ENCODE data around the gene SASH3.

Gene SASH3

GRCh38 chrX:129787336-129788055, 7.7 kb downstream of the SASH3 start:
- DNase-seq (ENCODE audit: low spot score): no peak
- TF ChIP-seq CTCF (IDR thresholded peaks at IDR 0.05; ENCODE audit: borderline replicate concordance, control extremely low read depth, extremely low read depth, insufficient read depth, missing control alignments): no peak
- in situ Hi-C loops (cut with MboI; ENCODE audit: low sequenced_read_pairs, unreplicated experiment): no loop called here

- no peak for TF ChIP-seq CTCF (IDR thresholded peaks at IDR 0.05; ENCODE audit: borderline replicate concordance, control extremely low read depth, extremely low read depth, insufficient read depth, missing control alignments)
- DNase-seq (ENCODE audit: low spot score): no peak
- in situ Hi-C loops (cut with MboI; ENCODE audit: low sequenced_read_pairs, unreplicated experiment): no loop called here
Measured at GRCh38 chrX:129788527-129788926, 8.8 kb downstream of the SASH3 start.

GRCh38 chrX:129790146-129790545, 10.4 kb downstream of the SASH3 start:
- in situ Hi-C loops (cut with MboI; ENCODE audit: low sequenced_read_pairs, unreplicated experiment): no loop called here
- no peak for DNase-seq (ENCODE audit: low spot score)
- no peak for TF ChIP-seq CTCF (IDR thresholded peaks at IDR 0.05; ENCODE audit: borderline replicate concordance, control extremely low read depth, extremely low read depth, insufficient read depth, missing control alignments)

- DNase-seq (ENCODE audit: low spot score): no peak
- in situ Hi-C loops (cut with MboI; ENCODE audit: low sequenced_read_pairs, unreplicated experiment): no loop called here
- no peak for TF ChIP-seq CTCF (IDR thresholded peaks at IDR 0.05; ENCODE audit: borderline replicate concordance, control extremely low read depth, extremely low read depth, insufficient read depth, missing control alignments)
Measured at GRCh38 chrX:129790808-129791207, 11.1 kb downstream of the SASH3 start.

GRCh38 chrX:129791336-129791735, 11.6 kb downstream of the SASH3 start:
- no peak for TF ChIP-seq CTCF (IDR thresholded peaks at IDR 0.05; ENCODE audit: borderline replicate concordance, control extremely low read depth, extremely low read depth, insufficient read depth, missing control alignments)
- in situ Hi-C loops (cut with MboI; ENCODE audit: low sequenced_read_pairs, unreplicated experiment): no loop called here

GRCh38 chrX:129791961-129792570, 12.3 kb downstream of the SASH3 start:
- no peak for DNase-seq (ENCODE audit: low spot score)
- TF ChIP-seq CTCF (IDR thresholded peaks at IDR 0.05; ENCODE audit: borderline replicate concordance, control extremely low read depth, extremely low read depth, insufficient read depth, missing control alignments): no peak
- in situ Hi-C loops (cut with MboI; ENCODE audit: low sequenced_read_pairs, unreplicated experiment): no loop called here

More at GRCh38 chrX:129791336-129791735, 11.6 kb downstream of the SASH3 start:
- DNase-seq (ENCODE audit: low spot score): no peak

All from GM13976 (cell line).